Mesodermal cell (in vitro differentiated cells): ENCODE measurements around the gene KRT2.

Experiments used
- H3K27ac ChIP-seq: 2 replicates; pipeline ENCODE4 v1.7.0; 2013; ENCODE audit warnings: mild to moderate bottlenecking, low read depth, low read length, moderate library complexity; ENCODE audit not compliant: severe bottlenecking
- H3K36me3 ChIP-seq: 2 replicates; pipeline ENCODE4 v1.7.1; 2013; ENCODE audit warnings: mild to moderate bottlenecking, low read length, moderate library complexity; ENCODE audit not compliant: control insufficient read depth, insufficient read depth
- H3K4me1 ChIP-seq: one replicate; pipeline ENCODE4 v1.7.1; 2013; ENCODE audit warnings: mild to moderate bottlenecking, low read length; ENCODE audit not compliant: insufficient read depth, control insufficient read depth, poor library complexity, severe bottlenecking
- H3K4me3 ChIP-seq: 2 replicates; pipeline ENCODE4 v1.7.0; 2013; ENCODE audit warnings: low read length, control low read depth, mild to moderate bottlenecking; ENCODE audit not compliant: insufficient read depth, poor library complexity, severe bottlenecking; ENCODE audit errors: extremely low read depth
- H3K9me3 ChIP-seq: 2 replicates; pipeline ENCODE4 v1.7.1; 2013; ENCODE audit warnings: mild to moderate bottlenecking, low read length, moderate library complexity; ENCODE audit not compliant: control insufficient read depth
- WGBS, 2 experiments: methylation state at CpG; one replicate each; pipeline ENCODE4 v1.1.5; 2013; ENCODE audit warnings: missing lambda C conversion rate in 2 of 2; ENCODE audit not compliant: insufficient coverage in 2 of 2; 5-methylcytosine and 5-hydroxymethylcytosine counted together

The KRT2 gene

GRCh38 chr12:52598966-52599365, 53.0 kb downstream of the KRT2 start:
- Histone ChIP-seq H3K4me1 (no peaks in the 10 kb centered on the region), H3K27ac (no peak overlapping the region)
- whole genome bisulfite sequencing, 2 experiments, result 85 to 89% methylated on average over 5 of the region's 5 CpGs

More at GRCh38 chr12:52598966-52599365, 53.0 kb downstream of the KRT2 start:
- Histone ChIP-seq H3K9me3 (no peaks in the 10 kb centered on the region), H3K36me3 (no peaks in the 10 kb centered on the region), H3K4me3 (no peak overlapping the region)
